ENCODE measurements around the gene GPAT2.
"Not testable (repeated sequence)": the region's sequence is repeated elsewhere in the genome, so short reads cannot be mapped to it uniquely, and the experiment has no call there.

The GPAT2 gene, protein sequence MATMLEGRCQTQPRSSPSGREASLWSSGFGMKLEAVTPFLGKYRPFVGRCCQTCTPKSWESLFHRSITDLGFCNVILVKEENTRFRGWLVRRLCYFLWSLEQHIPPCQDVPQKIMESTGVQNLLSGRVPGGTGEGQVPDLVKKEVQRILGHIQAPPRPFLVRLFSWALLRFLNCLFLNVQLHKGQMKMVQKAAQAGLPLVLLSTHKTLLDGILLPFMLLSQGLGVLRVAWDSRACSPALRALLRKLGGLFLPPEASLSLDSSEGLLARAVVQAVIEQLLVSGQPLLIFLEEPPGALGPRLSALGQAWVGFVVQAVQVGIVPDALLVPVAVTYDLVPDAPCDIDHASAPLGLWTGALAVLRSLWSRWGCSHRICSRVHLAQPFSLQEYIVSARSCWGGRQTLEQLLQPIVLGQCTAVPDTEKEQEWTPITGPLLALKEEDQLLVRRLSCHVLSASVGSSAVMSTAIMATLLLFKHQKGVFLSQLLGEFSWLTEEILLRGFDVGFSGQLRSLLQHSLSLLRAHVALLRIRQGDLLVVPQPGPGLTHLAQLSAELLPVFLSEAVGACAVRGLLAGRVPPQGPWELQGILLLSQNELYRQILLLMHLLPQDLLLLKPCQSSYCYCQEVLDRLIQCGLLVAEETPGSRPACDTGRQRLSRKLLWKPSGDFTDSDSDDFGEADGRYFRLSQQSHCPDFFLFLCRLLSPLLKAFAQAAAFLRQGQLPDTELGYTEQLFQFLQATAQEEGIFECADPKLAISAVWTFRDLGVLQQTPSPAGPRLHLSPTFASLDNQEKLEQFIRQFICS

DNA sequence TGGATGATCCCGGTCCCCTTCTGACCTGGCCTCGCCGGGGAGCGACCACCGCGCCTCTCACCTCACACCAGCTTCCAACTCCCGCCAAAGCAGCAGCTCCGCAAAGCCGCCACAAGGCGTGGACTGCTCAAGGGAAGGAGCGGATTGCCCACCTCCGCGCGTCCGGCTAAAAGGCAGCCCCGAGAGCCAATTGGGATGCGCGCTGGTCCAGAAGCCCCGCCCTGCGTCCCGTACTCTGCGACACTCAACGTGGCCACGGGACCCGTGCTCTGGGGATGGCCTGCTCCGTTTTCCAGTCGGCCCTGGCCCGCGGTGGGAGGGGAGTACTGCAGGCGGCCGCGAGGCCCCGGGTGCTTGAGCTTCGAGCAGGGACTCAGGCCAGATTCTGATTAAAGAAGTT lies at the start of gene GPAT2:
Gene GPAT2, minus strand, starts transcription at position 125 of the 400 bp plus-strand sequence. CDS start 2,557 bp downstream, outside the sequence.
- not testable (repeated sequence) for DNase-seq (ENCODE audit: low read depth in 2 of 3, low spot score in 2 of 3)

DNA sequence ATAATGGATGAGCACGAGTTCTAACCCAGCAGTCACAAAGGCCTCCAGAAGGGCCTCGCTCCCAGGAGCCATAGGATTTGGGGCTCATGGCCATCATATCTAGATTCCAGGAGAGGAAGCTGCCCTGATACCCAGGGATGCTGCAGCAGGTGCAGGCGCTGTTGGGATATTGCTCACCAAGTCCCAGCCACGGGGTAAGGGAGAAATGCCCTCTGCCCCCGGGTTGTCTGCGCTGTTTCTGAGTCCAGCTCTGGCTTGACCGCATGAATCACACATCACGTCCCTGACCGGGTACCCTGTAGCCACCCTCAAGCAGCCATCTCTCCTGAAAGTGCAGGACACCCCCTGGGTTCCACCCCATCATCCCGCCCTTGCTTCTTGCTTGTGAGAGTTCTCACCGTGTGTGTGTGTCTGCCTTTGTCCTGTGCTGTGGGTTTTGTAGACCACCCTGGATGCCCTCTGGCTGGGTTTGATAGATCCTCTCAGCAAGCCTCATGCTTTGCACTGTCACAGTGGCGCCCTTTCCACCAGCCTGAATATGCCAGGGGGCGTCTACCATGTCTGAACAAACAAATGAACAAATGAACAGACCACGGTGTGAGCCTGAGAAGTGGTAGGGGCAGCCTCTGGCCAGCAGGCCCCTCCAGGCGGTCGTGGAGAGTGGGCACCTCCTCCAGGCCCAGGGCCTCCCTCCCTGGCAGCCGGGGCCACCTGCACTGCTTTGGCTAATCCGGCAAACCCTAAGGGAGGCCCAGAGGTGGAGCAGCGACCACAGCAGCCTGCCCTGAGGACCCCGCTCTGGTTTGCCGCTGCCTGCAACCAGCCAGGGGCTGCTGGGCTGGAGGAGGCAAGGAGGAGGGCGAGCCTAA lies 49.5 kb upstream of the GPAT2 start:
- no peak for DNase-seq (ENCODE audit: low read depth in 2 of 3, low spot score in 2 of 3)

DNA sequence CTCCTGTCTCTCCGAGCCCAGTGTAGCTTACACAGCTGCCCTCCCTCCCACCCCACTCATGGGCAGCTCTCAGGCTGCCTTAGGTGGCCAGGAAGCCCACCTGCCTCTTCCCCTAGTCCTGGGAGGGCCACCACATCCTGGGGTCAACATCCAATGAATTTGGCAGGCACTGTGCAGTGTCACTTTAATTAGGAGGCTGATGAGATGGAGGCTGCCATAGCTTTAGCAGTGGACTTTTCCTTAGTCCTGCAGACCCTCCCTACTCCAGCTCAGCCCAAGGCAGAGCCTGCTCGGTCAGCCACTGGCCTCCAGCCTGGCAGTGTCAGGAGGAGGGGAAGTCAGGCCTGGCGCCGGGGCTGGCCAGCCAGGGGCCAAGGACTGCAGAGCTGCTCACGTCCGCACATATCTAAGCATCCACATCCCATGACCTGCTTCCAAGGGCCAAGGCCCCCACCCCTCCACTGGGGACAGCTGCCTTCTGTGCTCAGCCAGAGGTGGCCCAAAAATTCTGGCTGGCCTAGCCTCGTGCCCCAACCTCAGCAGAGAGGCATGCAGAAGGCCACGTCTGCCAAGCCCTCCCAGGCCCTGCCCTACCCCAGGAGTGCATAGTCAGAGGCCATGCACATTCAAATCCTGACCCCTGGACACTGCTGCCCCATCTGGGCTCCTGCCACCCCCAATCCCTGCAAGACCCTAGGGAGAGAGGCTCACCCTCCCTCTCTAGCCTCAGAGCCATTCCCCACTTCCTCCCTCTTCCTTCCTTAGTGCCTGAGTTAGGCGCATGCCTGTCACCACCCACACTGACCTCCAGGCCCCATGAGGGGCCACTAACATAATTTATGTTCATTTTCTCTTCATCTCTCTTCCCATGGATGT lies 48.6 kb upstream of the GPAT2 start:
- no peak for DNase-seq (ENCODE audit: low read depth in 2 of 3, low spot score in 2 of 3)

DNA sequence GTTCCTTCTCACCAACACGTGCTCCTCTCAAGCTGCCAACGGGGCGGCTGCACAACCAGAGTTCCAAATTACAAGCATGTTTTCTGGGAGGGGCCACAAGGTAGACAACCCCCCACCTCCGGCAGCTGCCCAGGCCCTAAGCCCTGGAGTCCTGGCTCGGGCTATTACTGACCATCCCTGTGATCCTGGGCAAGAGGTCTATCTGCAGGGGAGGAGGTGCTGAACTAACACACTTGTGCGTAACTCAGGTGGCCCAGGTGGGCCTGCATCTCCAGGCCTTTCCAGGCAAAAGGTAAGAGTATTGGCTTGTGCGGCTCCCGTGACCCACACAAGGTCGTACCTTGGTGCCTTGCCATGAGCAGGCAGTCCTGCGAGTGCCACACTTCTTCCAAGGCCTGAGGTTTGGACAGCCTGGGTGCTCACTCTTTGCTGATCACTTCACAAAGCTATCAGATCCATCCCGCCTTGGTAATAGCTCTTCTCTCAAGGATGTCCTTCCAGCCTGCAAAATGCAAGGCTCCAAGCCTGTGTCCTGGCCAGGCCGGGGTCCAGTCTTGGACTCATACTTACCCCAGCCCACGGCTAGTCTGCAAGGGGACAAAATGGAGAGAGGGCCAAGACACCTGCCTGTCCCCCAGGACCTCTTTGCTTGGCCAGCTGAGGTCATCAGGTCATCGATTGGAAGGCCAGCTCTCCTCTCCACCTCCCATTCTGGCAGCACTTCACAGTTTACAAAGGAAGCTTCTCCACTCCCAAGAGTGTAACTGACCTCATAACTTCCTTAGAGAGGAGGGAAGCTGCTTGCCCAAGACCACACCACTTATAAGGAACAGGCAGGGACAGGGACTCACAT lies 47.7 kb upstream of the GPAT2 start:
- DNase-seq (ENCODE audit: low read depth in 2 of 3, low spot score in 2 of 3): no peak

DNA sequence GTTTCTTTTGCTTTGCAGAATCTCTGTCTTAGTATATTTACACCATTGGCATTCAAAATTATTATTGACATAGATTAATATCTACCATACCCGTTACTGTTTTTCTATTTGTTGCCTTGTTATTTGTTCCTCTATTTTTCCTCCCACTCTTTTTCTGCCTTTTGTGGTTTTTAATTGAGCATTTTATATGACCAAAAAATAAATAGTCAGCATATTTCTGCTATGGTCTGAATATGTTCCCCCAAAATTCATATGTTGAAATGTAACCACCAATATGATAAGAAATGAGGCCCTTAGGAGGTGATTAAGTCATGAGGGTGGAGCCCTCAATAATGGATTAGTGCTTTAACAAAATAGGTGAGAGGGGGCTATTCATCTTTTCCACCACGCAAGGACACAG lies 46.3 kb upstream of the GPAT2 start:
- no peak for DNase-seq (ENCODE audit: low read depth in 2 of 3, low spot score in 2 of 3)

DNA sequence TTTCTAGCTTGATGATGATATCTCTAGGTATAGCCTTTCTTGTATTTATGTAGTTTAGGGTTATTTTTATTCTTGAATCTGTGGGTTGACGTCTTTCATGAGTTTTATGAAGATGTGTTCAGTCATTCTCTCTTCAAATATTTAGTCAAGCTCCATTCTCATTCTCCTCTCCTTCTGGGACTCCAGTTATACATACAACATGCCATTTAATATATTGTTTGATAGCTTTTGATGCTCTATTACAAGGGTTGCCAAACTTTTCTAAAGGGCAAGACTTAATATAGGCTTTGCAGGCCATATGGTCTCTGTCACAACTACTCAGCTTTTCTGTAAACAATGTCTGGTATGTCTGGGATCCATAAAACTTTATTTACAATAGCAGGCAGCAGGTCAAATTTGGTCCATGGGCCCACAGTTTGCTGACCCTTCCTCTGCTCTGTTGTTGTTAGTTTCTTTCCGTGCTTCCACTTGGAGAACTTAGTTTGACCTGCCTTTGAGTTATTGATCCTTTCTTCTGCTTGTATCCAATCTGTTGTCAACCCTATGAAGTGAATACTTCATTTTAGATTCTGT lies 40.6 kb upstream of the GPAT2 start:
- no peak for DNase-seq (ENCODE audit: low read depth in 2 of 3, low spot score in 2 of 3)

DNA sequence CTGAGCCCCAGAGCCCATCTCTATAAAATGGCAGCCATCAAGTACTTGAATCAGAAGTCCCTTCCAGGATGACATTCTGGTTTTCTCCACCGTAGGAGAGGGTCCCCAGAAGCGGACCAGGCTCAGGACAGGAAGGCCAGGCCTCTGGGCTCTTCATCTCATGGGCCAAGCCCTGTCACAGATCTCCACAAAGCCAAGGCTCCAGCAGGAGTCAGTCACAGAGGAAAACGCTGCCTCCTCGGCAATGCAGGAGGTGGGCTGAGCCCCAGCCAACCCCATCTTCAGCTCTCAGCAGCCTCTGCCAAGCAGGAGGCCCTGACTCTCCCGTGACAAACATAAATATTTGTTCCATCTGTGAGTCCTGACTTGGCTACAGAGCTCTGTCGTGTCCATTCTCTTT lies 39.4 kb upstream of the GPAT2 start:
- no peak for DNase-seq (ENCODE audit: low read depth in 2 of 3, low spot score in 2 of 3)

DNA sequence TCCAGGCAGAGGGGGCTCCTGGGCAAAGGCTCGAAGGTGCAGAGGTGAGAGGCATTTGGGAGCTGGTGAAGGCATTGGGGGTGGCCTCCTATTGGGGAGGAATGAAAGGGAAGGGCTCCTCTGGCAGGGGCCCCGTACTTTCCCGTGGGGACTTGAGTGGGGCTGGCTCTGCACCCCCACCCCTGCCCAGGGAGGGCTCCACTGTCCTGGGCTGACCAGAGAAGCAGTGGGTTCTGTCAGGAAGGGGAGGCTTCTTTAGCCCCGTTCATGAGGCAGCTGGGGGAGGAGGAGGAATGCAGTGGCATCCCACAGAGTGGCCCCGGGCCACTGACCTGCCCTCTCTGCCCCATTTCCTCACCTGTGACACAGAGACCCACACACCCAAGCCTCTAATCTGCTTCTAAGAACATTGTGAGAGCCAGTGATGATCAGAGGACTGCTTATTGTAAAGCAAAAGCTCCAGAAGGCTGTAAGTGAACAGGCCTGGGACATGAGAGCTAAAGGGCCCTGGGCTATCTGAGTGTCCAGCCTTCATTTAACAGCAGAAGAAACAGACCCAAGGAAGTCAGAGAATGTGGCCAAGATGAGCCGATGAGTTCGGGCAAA lies 38.6 kb upstream of the GPAT2 start:
- DNase-seq (ENCODE audit: low read depth in 2 of 3, low spot score in 2 of 3): no peak

DNA sequence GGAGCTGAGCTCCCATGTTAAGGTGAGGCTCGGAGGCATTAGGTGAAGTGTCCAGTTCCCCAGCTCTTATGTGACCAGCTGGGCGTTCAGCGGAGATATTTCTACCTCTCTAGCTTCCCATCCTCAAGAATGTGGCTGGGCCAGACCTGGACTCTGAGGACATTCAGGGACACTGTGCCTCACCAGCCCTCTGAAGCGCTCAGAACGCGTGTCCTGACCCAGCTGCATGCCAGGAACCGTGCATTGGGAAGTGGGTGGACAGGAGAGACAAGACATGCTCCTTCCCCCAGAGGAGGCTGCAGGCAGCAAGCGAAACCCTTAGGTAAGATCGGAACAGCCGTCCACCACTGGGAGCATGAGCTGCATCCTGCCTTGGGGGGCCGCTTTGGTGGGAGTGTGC lies 38.0 kb upstream of the GPAT2 start:
- no peak for DNase-seq (ENCODE audit: low read depth in 2 of 3, low spot score in 2 of 3)

DNA sequence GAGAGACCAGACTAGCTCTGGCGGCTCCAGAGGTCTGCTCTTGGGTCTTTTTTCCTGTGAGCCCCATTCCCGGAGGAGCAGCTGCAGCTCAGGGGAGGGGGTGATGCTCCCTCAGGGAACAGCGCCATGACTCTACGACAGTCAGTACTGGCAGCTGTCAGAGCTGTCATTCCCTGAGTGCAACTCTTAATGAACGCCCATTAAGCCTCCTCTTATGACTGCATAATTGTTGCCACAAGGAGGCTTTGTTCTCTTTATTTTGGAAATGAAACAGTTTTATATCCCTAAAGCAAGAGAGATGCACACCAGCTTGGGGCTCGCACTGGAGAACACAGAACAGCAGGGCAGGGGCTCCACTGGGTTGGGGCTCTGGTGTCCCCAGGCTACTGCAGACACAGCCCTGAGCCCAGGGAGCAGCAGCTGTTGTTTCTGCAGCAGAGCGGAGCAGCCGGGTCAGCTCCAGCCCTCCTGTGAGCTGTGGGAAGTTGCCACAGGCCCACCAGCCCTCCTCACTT lies 37.3 kb upstream of the GPAT2 start:
- not testable (repeated sequence) for DNase-seq (ENCODE audit: low read depth in 2 of 3, low spot score in 2 of 3)

DNA sequence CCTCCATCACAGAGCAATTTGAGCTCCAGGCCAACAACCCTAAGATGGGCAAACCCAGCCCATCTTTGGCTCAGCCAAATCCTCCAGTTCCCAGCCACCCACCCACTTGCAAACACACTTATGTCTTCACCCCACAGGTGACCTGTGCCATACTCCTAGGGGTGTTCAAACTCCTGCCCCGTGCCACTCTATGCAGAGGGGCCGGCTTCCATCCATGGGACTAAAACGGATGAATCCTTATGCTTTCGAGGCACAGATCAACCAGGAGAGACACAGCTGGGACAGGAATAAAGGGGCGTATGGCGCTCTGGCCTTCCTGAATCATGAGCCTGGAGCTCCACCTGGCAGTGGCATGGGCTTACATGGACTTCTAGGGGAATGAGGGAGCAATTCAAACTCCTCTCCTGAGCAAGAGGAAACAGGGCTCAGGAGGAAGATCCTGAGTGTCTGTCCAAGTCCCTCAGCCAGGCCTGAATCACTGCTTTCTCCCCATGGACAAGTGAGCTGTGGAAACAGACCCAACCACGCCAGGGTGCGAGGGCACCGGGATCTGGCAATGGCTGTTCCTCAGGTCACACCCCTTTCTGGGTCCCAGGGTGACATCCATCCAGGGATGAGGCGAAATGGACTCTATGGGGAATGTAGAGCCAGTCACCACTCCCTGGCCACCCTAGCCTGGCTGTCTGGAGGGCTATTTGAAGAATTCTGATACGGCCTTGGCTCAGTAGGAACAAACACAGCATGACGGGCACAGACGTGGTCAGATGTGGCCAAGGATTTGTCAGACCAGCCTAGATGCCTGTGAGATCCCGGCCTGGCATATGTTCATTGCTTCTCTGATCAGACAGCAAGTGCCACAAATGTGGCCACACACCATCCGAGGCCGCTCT lies 36.6 kb upstream of the GPAT2 start:
- DNase-seq (ENCODE audit: low read depth in 2 of 3, low spot score in 2 of 3): not testable (repeated sequence)

DNA sequence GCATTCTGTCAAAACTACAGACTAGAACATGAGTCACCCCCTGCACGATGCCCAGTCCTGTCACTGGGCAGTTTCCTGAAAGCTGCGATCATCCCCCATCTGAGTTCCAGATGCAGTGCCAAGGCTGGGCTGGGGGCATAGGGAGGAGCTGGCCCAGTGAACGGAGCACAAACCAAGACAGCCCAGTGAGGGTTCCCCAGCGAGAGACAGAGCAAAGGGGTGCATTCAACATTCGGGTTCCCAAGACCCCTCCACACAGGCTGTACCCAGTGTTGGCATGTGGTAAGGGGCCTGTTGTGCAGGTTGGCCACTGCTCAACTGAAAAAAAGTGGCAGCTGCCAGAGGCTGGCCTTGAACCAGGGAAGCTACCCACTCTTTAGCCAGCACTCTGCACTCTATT lies 35.6 kb upstream of the GPAT2 start:
- DNase-seq (ENCODE audit: low read depth in 2 of 3, low spot score in 2 of 3): not testable (repeated sequence)

DNA sequence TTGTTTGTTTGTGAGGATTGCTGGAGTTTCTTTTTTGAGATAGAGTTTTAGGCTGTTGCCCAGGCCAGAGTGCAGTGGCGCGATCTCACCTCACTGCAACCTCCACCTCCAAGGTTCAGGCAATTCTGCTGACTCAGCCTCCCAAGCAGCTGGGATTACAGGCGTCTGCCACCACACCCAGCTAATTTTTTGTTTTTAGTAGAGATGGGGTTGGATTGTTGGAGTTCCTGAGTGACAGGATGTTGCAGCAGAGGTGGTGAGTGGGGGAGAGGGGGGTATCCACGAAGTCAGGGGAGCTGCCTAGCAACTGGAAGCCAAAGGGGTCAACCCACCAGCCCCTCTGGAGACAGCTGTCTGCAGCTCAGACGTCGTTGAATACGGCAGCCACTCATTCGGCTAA lies 35.2 kb upstream of the GPAT2 start:
- not testable (repeated sequence) for DNase-seq (ENCODE audit: low read depth in 2 of 3, low spot score in 2 of 3)

DNA sequence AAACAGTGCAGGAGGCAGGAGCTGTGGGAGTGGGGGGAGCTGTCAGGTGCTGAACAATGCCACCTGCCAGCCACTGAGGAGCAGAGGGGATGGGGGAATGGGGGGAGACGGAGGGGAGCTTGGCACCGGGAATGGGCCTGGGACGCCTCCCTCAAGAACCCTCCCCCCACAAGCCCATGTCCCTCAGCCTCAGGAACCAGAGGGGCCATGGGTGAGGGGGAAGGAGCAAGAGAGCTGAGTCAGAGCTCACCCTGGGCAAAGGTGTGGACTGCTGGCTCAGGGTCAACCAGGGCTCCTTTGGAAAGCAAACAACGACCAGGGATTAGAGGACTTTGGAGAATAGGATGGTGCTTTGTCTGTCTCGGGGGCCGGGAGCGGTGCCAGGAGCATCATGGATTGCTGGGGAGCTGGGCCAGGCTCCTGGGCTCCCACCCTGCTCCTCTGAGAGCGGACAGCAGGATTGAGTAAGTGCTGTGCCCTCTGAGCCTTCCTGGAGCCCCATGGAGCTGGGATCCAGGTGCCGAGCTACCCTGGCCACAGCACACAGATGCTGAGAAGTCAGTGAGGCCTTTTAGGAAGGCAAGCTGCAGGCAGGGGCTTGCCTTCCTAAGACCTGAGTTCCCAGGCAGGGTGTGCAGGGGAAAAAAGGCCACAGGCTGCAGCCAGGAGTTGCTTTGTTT lies 33.3 kb upstream of the GPAT2 start:
- DNase-seq (ENCODE audit: low read depth in 2 of 3, low spot score in 2 of 3): not testable (repeated sequence)

DNA sequence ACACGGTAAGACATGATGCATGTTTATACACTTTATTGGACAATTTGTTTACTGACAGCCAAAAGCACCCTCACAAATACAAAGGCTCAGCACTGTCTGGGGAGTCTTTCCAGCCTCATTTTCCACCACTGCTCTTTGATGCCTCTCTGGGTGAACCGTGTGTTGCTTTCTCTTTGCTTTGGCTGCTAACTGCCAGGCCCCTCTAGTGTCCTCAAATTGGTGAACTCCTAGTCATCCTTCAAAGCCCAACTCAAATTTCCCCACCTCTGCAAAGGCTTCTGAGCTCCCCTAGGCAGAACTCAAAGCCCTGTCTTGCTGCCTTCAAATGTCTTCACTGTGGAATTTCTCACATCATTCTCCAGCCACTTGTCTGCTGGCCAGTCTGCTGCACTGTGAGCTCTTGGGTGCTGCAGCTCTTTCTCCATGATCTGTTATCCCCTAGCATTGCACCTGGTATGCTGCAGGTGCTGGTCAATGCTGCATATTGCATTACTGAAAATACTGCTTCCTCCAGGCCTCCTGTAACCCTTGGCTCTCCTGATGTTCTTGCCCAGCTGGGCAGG lies 32.5 kb upstream of the GPAT2 start:
- not testable (repeated sequence) for DNase-seq (ENCODE audit: low read depth in 2 of 3, low spot score in 2 of 3)

DNA sequence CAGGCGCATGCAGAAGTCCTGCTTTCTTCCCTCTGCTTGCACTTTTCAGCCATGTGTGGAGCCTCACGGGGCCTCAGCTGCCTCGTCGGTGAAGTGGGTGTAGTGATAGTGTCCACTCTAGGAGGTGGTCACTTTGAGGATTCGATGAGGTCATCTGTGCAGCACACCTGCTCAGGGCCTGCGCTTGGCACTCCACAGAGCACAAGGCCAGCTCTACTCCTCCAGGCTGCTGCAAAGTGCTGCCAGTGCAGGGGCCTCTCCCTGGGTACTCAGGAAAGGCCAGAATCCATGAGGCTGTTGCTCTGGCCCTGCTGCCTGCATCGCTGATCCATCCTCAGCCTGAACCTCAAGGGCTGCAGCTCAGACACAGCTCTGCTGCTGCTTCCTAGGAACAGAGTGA lies 31.8 kb upstream of the GPAT2 start:
- DNase-seq (ENCODE audit: low read depth in 2 of 3, low spot score in 2 of 3): not testable (repeated sequence)

DNA sequence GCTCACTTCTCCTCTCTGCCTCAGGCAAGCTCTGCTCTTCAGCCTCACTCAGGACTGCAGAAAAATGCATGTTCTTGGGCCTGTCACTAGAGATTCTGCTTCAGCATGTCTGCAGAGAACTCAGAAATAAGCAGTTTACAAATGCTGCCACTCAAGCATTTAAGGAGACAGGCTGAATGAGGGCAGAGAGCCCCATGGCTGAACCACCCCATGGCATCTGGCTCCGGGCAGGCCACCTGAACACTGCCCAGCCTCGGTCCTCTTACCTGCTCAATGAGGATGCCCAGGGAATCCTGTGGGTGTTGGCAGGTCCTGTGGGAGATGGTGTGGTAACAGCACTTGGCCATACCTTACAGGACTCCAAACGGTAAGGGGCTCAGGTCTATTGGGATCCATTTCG lies 31.2 kb upstream of the GPAT2 start:
- DNase-seq (ENCODE audit: low read depth in 2 of 3, low spot score in 2 of 3): not testable (repeated sequence)
